ENCODE data around the gene CRHR1.

- TF ChIP-seq CTCF (conservative IDR thresholded peaks at IDR 0.05) (no peak), EZH2 (IDR thresholded peaks at IDR 0.05; ENCODE audit: low read depth) (no peak)
These were observed 63.6 kb downstream of the CRHR1 start for GRCh38 chr17:45847747-45848146.
